GM15510 (cell line): ENCODE data around the gene ACACB.

Source experiments
- POLR2A ChIP-seq: IDR thresholded peaks from 3 replicates; pipeline ENCODE4 v1.6.1; 2011; ENCODE audit warnings: borderline replicate concordance; ENCODE audit not compliant: insufficient read length; ENCODE audit errors: extremely low read depth

The ACACB gene

GRCh38 chr12:109124878-109125648 lies 8.7 kb downstream of the ACACB start:
- no peak for TF ChIP-seq POLR2A

DNA sequence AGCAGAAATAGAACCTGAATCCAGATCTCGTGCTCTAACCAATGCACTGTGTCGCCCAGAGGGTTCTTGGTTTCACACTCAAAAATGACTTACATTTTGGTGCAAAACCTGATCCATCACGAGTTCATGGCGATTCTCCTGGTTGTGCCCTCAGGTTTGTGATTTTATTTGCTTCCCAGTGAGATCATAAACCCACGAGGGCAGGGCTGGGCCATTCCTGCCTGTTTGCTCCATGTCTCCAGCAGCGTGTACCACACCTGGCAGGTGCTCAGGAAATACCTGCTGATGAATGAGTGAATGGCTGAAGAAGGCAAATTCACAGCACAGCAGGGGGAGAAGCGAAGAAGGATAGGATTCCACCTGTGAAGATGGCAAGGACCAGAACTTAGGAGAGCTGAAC lies 9.4 kb downstream of the ACACB start:
- no peak for TF ChIP-seq POLR2A

DNA sequence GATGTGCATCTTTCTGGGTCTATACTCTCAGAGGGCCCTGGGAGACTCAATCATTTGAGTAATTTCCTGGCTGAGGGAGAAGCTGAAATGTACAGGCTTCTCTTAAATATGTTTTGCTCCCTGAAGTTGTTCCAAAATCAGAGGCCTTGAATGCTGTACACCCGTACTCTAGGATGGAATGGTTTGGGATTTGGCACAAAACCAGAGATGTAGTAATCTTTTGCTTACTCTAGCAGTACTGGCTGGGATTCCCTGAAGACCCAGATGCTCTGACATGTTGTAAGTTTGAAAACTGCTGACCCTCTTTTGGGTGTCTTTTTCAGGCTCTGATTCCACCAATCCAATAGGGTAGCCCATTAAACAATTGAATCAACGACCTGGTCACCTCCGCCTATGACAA lies 10.4 kb downstream of the ACACB start:
- no peak for TF ChIP-seq POLR2A

DNA sequence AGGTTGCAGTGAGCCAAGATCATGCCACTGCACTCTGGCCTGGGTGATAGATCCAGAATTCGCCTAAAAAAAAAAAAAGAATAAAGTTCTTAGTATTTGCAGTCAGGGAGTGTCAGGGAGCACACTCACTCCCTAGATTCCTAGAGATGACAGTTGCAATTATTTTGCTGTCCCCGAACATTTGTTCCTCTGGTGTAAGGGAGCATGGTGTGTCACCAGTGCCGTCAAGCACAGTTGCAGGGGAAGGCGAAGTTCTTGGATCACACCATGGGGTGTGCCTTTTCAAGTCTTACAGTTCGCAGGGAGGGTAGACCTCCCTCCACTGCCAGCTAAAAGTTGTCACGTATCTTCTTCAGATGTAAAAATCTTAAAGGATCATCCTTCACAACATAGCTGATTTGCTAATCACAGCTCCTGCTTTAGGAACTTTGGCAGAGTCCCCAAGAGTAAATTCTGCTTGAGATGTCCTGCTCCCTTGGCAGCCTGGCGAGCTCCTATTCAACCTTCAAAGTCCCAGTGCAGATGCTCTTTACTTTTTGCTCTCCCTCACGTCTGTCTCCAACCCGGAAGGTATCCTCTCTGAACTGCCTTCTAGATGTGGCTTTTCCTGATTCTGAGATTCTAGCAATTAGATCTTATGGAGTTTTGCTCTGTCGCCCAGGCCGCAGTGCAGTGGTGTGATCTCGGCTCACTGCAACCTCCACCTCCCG lies 11.3 kb downstream of the ACACB start:
- TF ChIP-seq POLR2A = no peak

DNA sequence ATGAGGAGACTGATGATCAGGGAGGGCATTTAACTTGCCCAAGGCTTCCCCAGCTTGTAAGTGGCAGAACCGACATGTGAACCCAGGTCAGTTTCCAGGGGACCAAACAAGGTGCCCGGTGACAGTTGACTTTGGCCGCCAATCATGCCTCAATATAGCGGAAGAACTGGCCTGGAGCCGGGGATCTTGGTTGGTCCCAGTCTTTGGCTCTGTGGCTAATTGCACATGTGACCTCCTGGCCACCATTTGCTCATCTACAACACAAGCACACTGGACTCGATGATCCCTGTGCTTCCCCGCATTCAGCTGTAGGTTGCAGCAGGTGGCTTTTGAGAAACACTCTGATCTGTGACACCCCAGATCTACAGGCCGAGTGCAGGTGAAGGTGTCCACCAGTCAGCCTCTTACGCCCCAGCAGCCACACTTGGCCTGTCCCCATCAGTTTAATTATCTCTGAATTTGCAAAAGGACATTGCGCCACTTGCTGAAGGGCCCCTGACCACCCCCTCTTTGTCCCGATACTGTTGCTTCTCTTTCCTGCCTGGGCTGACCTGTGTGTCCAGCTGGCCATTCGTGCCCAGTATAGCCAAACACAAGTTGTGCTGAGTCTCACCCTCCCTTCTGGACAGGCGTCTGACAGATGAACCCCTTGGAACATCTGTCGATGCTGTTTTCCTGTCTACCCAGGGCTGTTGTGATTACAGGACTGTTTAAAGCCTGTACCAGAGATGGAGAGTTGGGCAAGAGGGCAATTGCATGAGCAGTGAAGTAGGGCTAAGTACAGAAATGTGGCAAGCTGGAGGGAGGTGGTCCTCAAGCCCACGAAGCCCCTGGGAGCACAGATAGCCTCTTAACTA lies 14.1 kb downstream of the ACACB start:
- TF ChIP-seq POLR2A = no peak

GRCh38 chr12:109131154-109132050 lies 15.0 kb downstream of the ACACB start:
- TF ChIP-seq POLR2A = no peak

GRCh38 chr12:109134186-109134917 lies 18.0 kb downstream of the ACACB start:
- no peak for TF ChIP-seq POLR2A

- no peak for TF ChIP-seq POLR2A
Observed at GRCh38 chr12:109137055-109137454, 20.7 kb downstream of the ACACB start.

DNA sequence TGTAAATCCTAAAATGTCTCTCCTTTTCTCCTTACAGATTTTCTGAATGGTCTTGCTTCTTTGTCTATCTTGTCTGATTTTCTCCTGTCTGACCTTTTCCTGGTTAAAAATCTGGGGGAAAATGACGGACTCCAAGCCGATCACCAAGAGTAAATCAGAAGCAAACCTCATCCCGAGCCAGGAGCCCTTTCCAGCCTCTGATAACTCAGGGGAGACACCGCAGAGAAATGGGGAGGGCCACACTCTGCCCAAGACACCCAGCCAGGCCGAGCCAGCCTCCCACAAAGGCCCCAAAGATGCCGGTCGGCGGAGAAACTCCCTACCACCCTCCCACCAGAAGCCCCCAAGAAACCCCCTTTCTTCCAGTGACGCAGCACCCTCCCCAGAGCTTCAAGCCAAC lies 23.0 kb downstream of the ACACB start:
- TF ChIP-seq POLR2A = no peak

GRCh38 chr12:109139791-109140190 lies 23.4 kb downstream of the ACACB start:
- TF ChIP-seq POLR2A = no peak

- TF ChIP-seq POLR2A = no peak
Observed at GRCh38 chr12:109140560-109140959, 24.2 kb downstream of the ACACB start.

DNA sequence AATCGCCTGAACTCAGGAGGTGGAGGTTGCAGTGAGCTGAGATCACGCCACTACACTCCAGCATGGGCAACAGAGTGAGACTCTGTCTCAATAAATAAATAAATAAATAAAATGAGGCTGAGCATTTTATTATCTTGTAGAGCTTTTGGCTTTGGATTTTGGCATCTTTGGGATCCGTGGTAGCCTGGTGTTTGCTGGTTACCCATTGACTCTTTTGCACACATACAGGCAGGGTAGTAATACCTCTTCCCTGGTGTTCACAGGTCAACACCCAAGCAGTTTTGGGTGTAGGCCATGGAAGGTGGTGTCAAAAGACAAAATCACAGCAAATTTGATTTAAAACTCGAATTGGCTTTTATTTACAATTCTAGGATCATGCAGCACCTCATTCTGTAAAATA lies 27.8 kb downstream of the ACACB start:
- no peak for TF ChIP-seq POLR2A

- TF ChIP-seq POLR2A = no peak
Observed at GRCh38 chr12:109147954-109148353, 31.6 kb downstream of the ACACB start.

DNA sequence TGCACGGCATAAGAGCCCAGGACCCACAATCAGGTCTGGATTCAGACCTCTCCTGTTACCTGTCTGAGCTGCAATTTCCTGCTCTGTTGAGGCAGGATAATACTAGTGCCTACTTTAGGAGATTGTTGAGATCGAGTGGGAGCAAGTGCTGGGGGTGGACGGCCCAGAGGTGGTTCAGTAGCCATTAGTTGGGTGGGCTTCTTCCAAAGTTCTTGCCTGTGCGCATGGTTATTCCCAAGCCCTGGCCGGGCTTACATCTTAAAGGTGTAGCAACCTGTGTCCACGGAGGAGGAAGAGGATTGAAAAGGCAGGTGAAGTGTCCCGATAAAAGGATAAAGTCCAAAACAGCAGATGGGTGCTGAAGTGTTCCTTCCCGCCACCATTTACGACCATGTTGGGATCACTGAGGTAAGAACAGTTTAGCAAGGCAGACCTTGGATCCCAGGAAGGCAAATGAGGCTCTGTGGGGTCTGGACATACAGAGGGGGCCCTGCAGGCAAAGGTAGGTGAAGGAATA lies 33.8 kb downstream of the ACACB start:
- no peak for TF ChIP-seq POLR2A

- TF ChIP-seq POLR2A = no peak
Observed at GRCh38 chr12:109151457-109151856, 35.1 kb downstream of the ACACB start.
